ENCODE data around the gene EVI2B. TPM values are rescaled to one million over a fixed set of nuclear protein-coding genes. Genes with fewer than 3 reads are reported as not detected.

The EVI2B gene
- total RNA-seq, 1 donor from 2014 or later = 87.9 TPM

DNA sequence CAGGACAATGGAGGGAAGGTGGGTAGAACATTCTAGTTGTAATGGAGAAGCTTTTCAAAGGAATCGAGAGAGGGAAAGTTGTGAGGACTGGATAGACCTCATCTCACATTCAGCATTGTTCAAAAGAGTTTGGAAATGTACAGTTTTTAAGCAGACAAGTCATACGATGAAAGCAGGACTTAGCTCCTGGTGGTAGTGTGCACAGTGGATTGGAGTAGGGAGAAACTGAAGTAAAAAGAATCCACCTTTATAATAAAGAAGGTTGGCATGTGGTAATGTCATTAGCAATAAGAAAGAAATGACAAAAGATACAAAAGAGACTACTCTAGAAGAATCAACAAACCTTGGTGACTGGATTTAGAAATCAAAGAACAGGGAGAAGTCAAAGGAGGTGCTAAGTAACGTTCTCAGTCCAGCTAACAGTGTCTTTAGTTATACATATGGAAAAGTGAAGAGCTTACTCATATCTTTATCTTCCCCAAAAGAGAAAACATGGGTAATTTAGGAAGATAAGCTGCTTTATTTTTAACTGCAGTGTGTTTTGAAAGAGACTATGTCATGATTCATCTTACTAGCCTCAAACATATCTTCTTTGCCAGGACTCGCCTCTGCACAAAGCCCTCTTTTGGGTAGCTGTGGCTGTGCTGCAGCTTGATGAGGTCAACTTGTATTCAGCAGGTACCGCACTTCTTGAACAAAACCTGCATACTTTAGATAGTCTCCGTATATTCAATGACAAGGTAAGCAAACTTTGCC, 26.2 kb upstream of the EVI2B start:
- Histone ChIP-seq H3K27me3 (no peaks in the 10 kb centered on the region), H3K27ac (no peak overlapping the region), H3K9me3 (no peaks in the 10 kb centered on the region), H3K4me1 (no peaks in the 10 kb centered on the region), H3K36me3 (peaks cover 74% of the 10 kb centered on the region), H3K4me3 (no peak overlapping the region)
- ATAC-seq (no peak), DNase-seq (no peak)
- intact Hi-C loops (cut with DNase I) = no loop called here
- TF ChIP-seq, protein P1, sequence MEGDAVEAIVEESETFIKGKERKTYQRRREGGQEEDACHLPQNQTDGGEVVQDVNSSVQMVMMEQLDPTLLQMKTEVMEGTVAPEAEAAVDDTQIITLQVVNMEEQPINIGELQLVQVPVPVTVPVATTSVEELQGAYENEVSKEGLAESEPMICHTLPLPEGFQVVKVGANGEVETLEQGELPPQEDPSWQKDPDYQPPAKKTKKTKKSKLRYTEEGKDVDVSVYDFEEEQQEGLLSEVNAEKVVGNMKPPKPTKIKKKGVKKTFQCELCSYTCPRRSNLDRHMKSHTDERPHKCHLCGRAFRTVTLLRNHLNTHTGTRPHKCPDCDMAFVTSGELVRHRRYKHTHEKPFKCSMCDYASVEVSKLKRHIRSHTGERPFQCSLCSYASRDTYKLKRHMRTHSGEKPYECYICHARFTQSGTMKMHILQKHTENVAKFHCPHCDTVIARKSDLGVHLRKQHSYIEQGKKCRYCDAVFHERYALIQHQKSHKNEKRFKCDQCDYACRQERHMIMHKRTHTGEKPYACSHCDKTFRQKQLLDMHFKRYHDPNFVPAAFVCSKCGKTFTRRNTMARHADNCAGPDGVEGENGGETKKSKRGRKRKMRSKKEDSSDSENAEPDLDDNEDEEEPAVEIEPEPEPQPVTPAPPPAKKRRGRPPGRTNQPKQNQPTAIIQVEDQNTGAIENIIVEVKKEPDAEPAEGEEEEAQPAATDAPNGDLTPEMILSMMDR (IDR thresholded peaks at IDR 0.05) = no peak

- Histone ChIP-seq H3K27me3 (no peaks in the 10 kb centered on the region), H3K4me3 (no peak overlapping the region), H3K9me3 (no peaks in the 10 kb centered on the region), H3K4me1 (no peaks in the 10 kb centered on the region), H3K36me3 (peaks cover 36% of the 10 kb centered on the region), H3K27ac (no peak overlapping the region)
- TF ChIP-seq, protein P1 (IDR thresholded peaks at IDR 0.05) = no peak
- ATAC-seq = no peak
- no peak for DNase-seq
- intact Hi-C loops (cut with DNase I) = no loop called here
These were observed 15.4 kb upstream of the EVI2B start for GRCh38 chr17:31329221-31329620.

- peaks cover 31% of the 10 kb centered on the region for H3K36me3 ChIP-seq
- H3K9me3 ChIP-seq = no peaks in the 10 kb centered on the region
- no peak overlapping the region for H3K27ac ChIP-seq
- intact Hi-C loops (cut with DNase I) = no loop called here
- no peak overlapping the region for H3K4me3 ChIP-seq
- H3K27me3 ChIP-seq = no peaks in the 10 kb centered on the region
- ATAC-seq (no peak), DNase-seq (no peak)
- no peaks in the 10 kb centered on the region for H3K4me1 ChIP-seq
- TF ChIP-seq, protein P1 (IDR thresholded peaks at IDR 0.05) = no peak
These were observed 14.3 kb upstream of the EVI2B start for GRCh38 chr17:31328160-31328535.

- Histone ChIP-seq H3K4me3 (no peak overlapping the region), H3K27ac (no peak overlapping the region), H3K36me3 (peaks cover 27% of the 10 kb centered on the region), H3K4me1 (no peaks in the 10 kb centered on the region), H3K27me3 (no peaks in the 10 kb centered on the region), H3K9me3 (no peaks in the 10 kb centered on the region)
- ATAC-seq (no peak), DNase-seq (no peak)
- intact Hi-C loops (cut with DNase I) = no loop called here
- TF ChIP-seq, protein P1 (IDR thresholded peaks at IDR 0.05) = no peak
These were observed 13.8 kb upstream of the EVI2B start for GRCh38 chr17:31327534-31328159.

DNA sequence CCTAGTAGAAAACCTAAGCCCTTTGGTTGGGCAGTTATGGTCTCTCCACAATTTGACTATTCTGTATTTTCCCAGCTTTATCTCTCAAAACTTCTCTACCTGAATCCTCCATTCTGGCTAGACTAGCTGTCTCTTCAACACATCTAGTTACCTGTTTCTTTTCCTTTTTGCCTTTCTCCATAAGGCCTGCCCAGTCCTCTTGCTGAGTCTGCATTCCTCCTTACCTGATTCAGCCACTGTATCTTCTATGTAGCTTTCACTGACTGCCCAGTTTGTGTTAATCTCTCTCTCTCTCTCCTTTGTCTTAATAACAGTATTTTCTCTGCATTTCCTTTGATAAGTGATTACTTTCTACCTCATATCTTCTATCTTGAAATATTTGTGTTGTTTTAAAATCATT, 9.7 kb upstream of the EVI2B start:
- ATAC-seq (no peak), DNase-seq (no peak)
- intact Hi-C loops (cut with DNase I) = no loop called here
- TF ChIP-seq, protein P1 (IDR thresholded peaks at IDR 0.05) = no peak
- Histone ChIP-seq H3K36me3 (peaks cover 26% of the 10 kb centered on the region), H3K4me3 (no peak overlapping the region), H3K27ac (no peak overlapping the region), H3K4me1 (no peaks in the 10 kb centered on the region), H3K9me3 (no peaks in the 10 kb centered on the region), H3K27me3 (no peaks in the 10 kb centered on the region)

All from upper lobe of right lung (tissue), 1 donor.